HEK293 (cell line): ENCODE measurements around the gene PITPNC1.
A peak's percentile ranks its signal among the peaks of the same experiment; 100 is the strongest.
"Not testable (repeated sequence)": the region's sequence is repeated elsewhere in the genome, so short reads cannot be mapped to it uniquely, and the experiment has no call there.

ENCODE experiments used
- CTCF ChIA-PET: fragments of 350-600 bp; formaldehyde crosslinking; extraction: SDS; loops from one replicate; lab custom pipeline; 2021; ENCODE audit warnings: antibody characterized with exemption; lab: Yijun Ruan, JAX
- POLR2A ChIA-PET: fragments of 300-600 bp; formaldehyde crosslinking; extraction: SDS; loops from one replicate; lab custom pipeline; 2020; ENCODE audit warnings: antibody characterized with exemption, inconsistent platforms; lab: Yijun Ruan, JAX
- H3K27ac ChIP-seq: fragments of 200-500 bp; sonication (Bioruptor generic); 2 replicates; pipeline ENCODE4 v1.5.1; 2014; ENCODE audit warnings: low read depth, low read length, control low read depth, inconsistent platforms; ENCODE audit errors: extremely low read depth
- H3K36me3 ChIP-seq, 2 experiments: fragments of 200-500 bp in 1 of 2; sonication (Bioruptor generic) in 1 of 2; 1 replicate in 1 of 2; 2 replicates in 1 of 2; pipeline ENCODE4 v1.5.1; 2014 to 2017; ENCODE audit warnings: inconsistent platforms in 2 of 2, low read length in 2 of 2; ENCODE audit not compliant: control insufficient read depth in 2 of 2, insufficient read depth in 1 of 2
- H3K4me1 ChIP-seq: fragments of 200-500 bp; sonication (Bioruptor generic); 2 replicates; pipeline ENCODE4 v1.5.1; 2014; ENCODE audit warnings: mild to moderate bottlenecking, low read length, inconsistent platforms; ENCODE audit not compliant: control insufficient read depth, insufficient read depth
- H3K4me3 ChIP-seq: 2 replicates; pipeline ENCODE4 v1.5.1; 2011; ENCODE audit warnings: low read depth, mild to moderate bottlenecking, control low read depth, low read length, moderate library complexity
- H3K9me3 ChIP-seq: fragments of 200-500 bp; sonication (Bioruptor generic); 2 replicates; pipeline ENCODE4 v1.5.1; 2014; ENCODE audit warnings: low read depth, low read length, inconsistent platforms; ENCODE audit not compliant: control insufficient read depth, insufficient read depth
- BCL11A ChIP-seq: fragments of 450-650 bp; formaldehyde crosslinking; IDR thresholded peaks from 2 replicates; pipeline ENCODE4 v1.5.1; 2016; ENCODE audit warnings: low read depth, missing biosample characterization, missing genetic modification characterization
- GLI2 ChIP-seq: fragments of 450-650 bp; formaldehyde crosslinking; IDR thresholded peaks from 2 replicates; pipeline ENCODE4; 2017; ENCODE audit warnings: missing biosample characterization, missing genetic modification characterization, low read depth, borderline replicate concordance
- YY2 ChIP-seq: fragments of 450-650 bp; formaldehyde crosslinking; IDR thresholded peaks from 2 replicates; pipeline ENCODE4 v1.5.1; 2016; ENCODE audit warnings: missing biosample characterization, missing genetic modification characterization
- ZBTB20 ChIP-seq: fragments of 450-650 bp; formaldehyde crosslinking; IDR thresholded peaks from 2 replicates; pipeline ENCODE4 v1.5.1; 2016; ENCODE audit warnings: missing biosample characterization, missing genetic modification characterization
- ZNF121 ChIP-seq: fragments of 450-650 bp; formaldehyde crosslinking; IDR thresholded peaks from 2 replicates; pipeline ENCODE4 v1.5.1; 2016; ENCODE audit warnings: missing biosample characterization, missing genetic modification characterization
- ZNF138 ChIP-seq: fragments of 450-650 bp; formaldehyde crosslinking; IDR thresholded peaks from 2 replicates; pipeline ENCODE4 v1.5.1; 2016; ENCODE audit warnings: missing biosample characterization, missing genetic modification characterization, borderline replicate concordance
- ZNF214 ChIP-seq: fragments of 450-650 bp; formaldehyde crosslinking; IDR thresholded peaks from 2 replicates; pipeline ENCODE4 v1.5.1; 2017; ENCODE audit warnings: missing biosample characterization, mild to moderate bottlenecking, missing genetic modification characterization, borderline replicate concordance
- ZNF221 ChIP-seq: fragments of 450-650 bp; formaldehyde crosslinking; IDR thresholded peaks from 2 replicates; pipeline ENCODE4 v1.5.1; 2017; ENCODE audit warnings: missing biosample characterization, missing genetic modification characterization, borderline replicate concordance
- ZNF433 ChIP-seq: fragments of 450-650 bp; formaldehyde crosslinking; IDR thresholded peaks from 2 replicates; pipeline ENCODE4 v1.5.1; 2016; ENCODE audit warnings: missing biosample characterization, missing genetic modification characterization, low read depth
- ZNF785 ChIP-seq: fragments of 450-650 bp; formaldehyde crosslinking; IDR thresholded peaks from 2 replicates; pipeline ENCODE4 v1.5.1; 2016; ENCODE audit warnings: missing biosample characterization, missing genetic modification characterization
- TF ChIP-seq, protein P1 (sequence below): fragments of 450-650 bp; formaldehyde crosslinking; IDR thresholded peaks from 2 replicates; pipeline ENCODE4 v1.5.1; 2017; ENCODE audit warnings: missing biosample characterization, mild to moderate bottlenecking, missing genetic modification characterization, moderate library complexity
- TF ChIP-seq, protein P2 (sequence below): fragments of 450-650 bp; formaldehyde crosslinking; IDR thresholded peaks from 2 replicates; pipeline ENCODE4 v1.5.1; 2016; ENCODE audit warnings: missing biosample characterization, missing genetic modification characterization
- TF ChIP-seq, protein P3 (sequence below): fragments of 450-650 bp; formaldehyde crosslinking; IDR thresholded peaks from 2 replicates; pipeline ENCODE4 v1.5.1; 2016; ENCODE audit warnings: missing biosample characterization, missing genetic modification characterization
- TF ChIP-seq, protein P4 (sequence below): fragments of 450-650 bp; formaldehyde crosslinking; IDR thresholded peaks from 2 replicates; pipeline ENCODE4 v1.5.1; 2016; ENCODE audit warnings: missing biosample characterization, missing genetic modification characterization
- TF ChIP-seq, protein P5 (sequence below): fragments of 450-650 bp; formaldehyde crosslinking; IDR thresholded peaks from 2 replicates; pipeline ENCODE4 v1.5.1; 2016; ENCODE audit warnings: missing biosample characterization, missing genetic modification characterization
- TF ChIP-seq, protein P6 (sequence below): fragments of 450-650 bp; formaldehyde crosslinking; IDR thresholded peaks from 2 replicates; pipeline ENCODE4 v1.5.1; 2017; ENCODE audit warnings: missing biosample characterization, missing genetic modification characterization

PITPNC1 gene

DNA sequence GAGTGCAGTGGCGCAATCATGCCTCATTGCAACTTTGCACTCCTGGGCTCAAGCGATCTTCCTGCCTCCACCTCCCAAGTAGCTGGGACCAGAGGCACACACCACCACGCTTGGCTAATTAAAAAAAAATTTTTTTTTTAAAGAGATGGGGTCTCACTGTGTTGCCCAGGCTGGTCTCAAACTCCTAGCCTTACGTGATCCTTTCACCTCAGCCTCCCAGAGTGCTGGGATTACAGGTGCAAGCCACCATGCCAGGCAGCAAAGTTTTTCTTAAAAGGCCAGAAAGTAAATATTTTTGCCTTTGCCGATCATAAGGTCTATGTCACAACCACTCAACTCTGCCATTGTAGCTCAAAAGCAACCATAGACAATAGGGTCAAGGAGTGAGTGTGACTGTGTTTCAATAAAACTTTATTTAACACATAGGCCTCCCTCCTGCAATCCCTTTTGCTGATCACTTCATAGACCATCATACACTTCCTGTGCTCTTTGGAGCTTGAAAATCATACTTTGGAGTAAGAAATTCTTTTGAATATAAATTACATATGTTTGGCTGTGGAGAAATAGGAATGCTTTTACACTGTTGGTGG lies 48.6 kb downstream of the PITPNC1 start:
- ChIA-PET CTCF (interaction anchor here (0.6 kb wide), 1 partner anchor 21 kb away, joined by 3 read pairs; no protein-coding TSS in a partner anchor), POLR2A (no interaction called here)
- no peaks in the 10 kb centered on the region for H3K9me3 ChIP-seq
- H3K36me3 ChIP-seq, result no peaks in the 10 kb centered on the region
- H3K27ac ChIP-seq, result no peak overlapping the region
- H3K4me1 ChIP-seq, result peaks cover 5% of the 10 kb centered on the region; the same call in 1 of the 2 replicates
- H3K4me3 ChIP-seq, result no peak overlapping the region
- peak; percentile 44; the same call in 1 of the 2 replicates for TF ChIP-seq ZNF121
- TF ChIP-seq ZNF221 (tag by site-specific recombination), result no peak

DNA sequence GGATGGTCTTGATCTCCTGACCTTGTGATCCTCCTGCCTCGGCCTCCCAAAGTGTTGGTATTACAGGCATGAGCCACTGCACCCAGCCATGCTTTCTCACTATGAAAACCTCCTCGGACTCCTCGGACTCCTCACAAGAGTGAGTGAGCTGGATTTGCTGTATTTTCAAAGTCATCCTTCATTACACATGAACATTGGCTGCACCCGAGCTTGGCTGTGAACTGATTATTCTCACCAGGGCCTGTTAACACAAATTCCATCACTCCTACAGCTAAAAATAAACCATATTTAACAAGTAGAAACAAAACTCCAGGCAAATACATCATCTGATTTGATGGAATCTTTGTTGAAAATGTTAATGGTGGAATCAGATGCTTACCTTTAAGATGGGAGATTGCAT lies 50.3 kb downstream of the PITPNC1 start:
- TF ChIP-seq, protein P1, sequence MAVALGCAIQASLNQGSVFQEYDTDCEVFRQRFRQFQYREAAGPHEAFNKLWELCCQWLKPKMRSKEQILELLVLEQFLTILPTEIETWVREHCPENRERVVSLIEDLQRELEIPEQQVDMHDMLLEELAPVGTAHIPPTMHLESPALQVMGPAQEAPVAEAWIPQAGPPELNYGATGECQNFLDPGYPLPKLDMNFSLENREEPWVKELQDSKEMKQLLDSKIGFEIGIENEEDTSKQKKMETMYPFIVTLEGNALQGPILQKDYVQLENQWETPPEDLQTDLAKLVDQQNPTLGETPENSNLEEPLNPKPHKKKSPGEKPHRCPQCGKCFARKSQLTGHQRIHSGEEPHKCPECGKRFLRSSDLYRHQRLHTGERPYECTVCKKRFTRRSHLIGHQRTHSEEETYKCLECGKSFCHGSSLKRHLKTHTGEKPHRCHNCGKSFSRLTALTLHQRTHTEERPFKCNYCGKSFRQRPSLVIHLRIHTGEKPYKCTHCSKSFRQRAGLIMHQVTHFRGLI (tag by site-specific recombination), result no peak
- TF ChIP-seq BCL11A (tag by site-specific recombination) (no peak), ZNF785 (tag by site-specific recombination) (no peak), ZNF138 (tag by site-specific recombination) (no peak), GLI2 (tag by site-specific recombination) (no peak), YY2 (tag by site-specific recombination) (no peak), ZBTB20 (tag by site-specific recombination) (no peak), ZNF214 (tag by site-specific recombination) (no peak), ZNF433 (tag by site-specific recombination) (no peak)
- TF ChIP-seq, protein P2, sequence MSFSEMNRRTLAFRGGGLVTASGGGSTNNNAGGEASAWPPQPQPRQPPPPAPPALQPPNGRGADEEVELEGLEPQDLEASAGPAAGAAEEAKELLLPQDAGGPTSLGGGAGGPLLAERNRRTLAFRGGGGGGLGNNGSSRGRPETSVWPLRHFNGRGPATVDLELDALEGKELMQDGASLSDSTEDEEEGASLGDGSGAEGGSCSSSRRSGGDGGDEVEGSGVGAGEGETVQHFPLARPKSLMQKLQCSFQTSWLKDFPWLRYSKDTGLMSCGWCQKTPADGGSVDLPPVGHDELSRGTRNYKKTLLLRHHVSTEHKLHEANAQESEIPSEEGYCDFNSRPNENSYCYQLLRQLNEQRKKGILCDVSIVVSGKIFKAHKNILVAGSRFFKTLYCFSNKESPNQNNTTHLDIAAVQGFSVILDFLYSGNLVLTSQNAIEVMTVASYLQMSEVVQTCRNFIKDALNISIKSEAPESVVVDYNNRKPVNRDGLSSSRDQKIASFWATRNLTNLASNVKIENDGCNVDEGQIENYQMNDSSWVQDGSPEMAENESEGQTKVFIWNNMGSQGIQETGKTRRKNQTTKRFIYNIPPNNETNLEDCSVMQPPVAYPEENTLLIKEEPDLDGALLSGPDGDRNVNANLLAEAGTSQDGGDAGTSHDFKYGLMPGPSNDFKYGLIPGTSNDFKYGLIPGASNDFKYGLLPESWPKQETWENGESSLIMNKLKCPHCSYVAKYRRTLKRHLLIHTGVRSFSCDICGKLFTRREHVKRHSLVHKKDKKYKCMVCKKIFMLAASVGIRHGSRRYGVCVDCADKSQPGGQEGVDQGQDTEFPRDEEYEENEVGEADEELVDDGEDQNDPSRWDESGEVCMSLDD (tag by site-specific recombination), result no peak
- TF ChIP-seq, protein P3, sequence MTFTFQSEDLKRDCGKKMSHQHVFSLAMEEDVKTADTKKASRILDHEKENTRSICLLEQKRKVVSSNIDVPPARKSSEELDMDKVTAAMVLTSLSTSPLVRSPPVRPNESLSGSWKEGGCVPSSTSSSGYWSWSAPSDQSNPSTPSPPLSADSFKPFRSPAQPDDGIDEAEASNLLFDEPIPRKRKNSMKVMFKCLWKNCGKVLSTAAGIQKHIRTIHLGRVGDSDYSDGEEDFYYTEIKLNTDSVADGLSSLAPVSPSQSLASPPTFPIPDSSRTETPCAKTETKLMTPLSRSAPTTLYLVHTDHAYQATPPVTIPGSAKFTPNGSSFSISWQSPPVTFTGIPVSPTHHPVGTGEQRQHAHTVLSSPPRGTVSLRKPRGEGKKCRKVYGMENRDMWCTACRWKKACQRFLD (tag by site-specific recombination), result no peak
- TF ChIP-seq, protein P4, sequence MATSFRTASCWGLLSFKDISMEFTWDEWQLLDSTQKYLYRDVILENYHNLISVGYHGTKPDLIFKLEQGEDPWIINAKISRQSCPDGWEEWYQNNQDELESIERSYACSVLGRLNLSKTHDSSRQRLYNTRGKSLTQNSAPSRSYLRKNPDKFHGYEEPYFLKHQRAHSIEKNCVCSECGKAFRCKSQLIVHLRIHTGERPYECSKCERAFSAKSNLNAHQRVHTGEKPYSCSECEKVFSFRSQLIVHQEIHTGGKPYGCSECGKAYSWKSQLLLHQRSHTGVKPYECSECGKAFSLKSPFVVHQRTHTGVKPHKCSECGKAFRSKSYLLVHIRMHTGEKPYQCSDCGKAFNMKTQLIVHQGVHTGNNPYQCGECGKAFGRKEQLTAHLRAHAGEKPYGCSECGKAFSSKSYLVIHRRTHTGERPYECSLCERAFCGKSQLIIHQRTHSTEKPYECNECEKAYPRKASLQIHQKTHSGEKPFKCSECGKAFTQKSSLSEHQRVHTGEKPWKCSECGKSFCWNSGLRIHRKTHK, result no peak
- TF ChIP-seq, protein P5, sequence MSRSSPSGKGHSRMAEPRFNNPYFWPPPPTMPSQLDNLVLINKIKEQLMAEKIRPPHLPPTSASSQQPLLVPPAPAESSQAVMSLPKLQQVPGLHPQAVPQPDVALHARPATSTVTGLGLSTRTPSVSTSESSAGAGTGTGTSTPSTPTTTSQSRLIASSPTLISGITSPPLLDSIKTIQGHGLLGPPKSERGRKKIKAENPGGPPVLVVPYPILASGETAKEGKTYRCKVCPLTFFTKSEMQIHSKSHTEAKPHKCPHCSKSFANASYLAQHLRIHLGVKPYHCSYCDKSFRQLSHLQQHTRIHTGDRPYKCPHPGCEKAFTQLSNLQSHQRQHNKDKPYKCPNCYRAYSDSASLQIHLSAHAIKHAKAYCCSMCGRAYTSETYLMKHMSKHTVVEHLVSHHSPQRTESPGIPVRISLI (tag by site-specific recombination), result no peak
- TF ChIP-seq, protein P6, sequence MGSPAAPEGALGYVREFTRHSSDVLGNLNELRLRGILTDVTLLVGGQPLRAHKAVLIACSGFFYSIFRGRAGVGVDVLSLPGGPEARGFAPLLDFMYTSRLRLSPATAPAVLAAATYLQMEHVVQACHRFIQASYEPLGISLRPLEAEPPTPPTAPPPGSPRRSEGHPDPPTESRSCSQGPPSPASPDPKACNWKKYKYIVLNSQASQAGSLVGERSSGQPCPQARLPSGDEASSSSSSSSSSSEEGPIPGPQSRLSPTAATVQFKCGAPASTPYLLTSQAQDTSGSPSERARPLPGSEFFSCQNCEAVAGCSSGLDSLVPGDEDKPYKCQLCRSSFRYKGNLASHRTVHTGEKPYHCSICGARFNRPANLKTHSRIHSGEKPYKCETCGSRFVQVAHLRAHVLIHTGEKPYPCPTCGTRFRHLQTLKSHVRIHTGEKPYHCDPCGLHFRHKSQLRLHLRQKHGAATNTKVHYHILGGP (tag by site-specific recombination), result no peak
- POLR2A ChIA-PET, result no interaction called here
- Histone ChIP-seq H3K27ac (no peak overlapping the region), H3K36me3 (no peaks in the 10 kb centered on the region), H3K4me3 (no peak overlapping the region), H3K4me1 (peaks cover 7% of the 10 kb centered on the region), H3K9me3 (no peaks in the 10 kb centered on the region)
- CTCF ChIA-PET, result interaction anchor here (1.4 kb wide), 1 partner anchor 40 kb away, joined by 5 read pairs; no protein-coding TSS in a partner anchor

DNA sequence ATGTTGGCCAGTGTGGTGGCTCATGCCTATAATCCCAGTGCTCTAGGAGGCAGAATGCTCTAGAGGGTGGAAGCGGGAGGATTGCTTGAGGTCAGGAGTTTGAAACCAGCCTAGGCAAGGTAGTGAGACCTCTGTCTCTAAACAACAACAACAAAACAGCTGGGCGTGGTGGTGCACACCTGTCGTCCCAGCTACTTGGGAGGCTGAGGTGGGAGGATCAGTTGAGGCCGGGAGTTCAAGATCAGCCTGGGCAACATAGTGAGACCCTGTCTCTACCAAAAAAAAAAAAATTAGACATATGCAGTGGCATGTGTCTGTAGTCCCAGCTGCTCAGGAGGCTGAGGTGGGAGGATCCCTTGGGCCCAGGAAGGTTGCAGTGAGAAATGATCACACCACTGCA lies 53.4 kb downstream of the PITPNC1 start:
- H3K4me1 ChIP-seq, H3K27ac ChIP-seq, CTCF ChIA-PET, POLR2A ChIA-PET, H3K36me3 ChIP-seq, H3K4me3 ChIP-seq, H3K9me3 ChIP-seq: not testable (repeated sequence)
